ENCODE results near the gene GTPBP3.

Gene GTPBP3

GRCh38 chr19:17370026-17370587, 32.8 kb downstream of the GTPBP3 start:
- H3K9me3 ChIP-seq = no peaks in the 10 kb centered on the region
- no peaks in the 10 kb centered on the region for H3K4me1 ChIP-seq
- no peak overlapping the region for H3K4me3 ChIP-seq (ENCODE audit: low read depth, low read length)
- TF ChIP-seq CTCF (IDR thresholded peaks at IDR 0.05; ENCODE audit: low read depth, low read length) = no peak
- H3K36me3 ChIP-seq = no peaks in the 10 kb centered on the region
- no peak for DNase-seq
- H3K27me3 ChIP-seq = no peaks in the 10 kb centered on the region

GRCh38 chr19:17376935-17377600, 39.7 kb downstream of the GTPBP3 start, which contains the start of gene PLVAP:
Gene PLVAP, minus strand, starts transcription at chr19:17377342. Its CDS starts 54 bp downstream, at chr19:17377288.
- Histone ChIP-seq H3K27me3 (no peaks in the 10 kb centered on the region), H3K9me3 (no peaks in the 10 kb centered on the region), H3K4me3 (ENCODE audit: low read depth, low read length) (no peak within 1 kb of the TSS), H3K36me3 (no peaks in the 10 kb centered on the region), H3K4me1 (no peaks in the 10 kb centered on the region)
- no peak for TF ChIP-seq CTCF (IDR thresholded peaks at IDR 0.05; ENCODE audit: low read depth, low read length)
- no peak for DNase-seq

DNA sequence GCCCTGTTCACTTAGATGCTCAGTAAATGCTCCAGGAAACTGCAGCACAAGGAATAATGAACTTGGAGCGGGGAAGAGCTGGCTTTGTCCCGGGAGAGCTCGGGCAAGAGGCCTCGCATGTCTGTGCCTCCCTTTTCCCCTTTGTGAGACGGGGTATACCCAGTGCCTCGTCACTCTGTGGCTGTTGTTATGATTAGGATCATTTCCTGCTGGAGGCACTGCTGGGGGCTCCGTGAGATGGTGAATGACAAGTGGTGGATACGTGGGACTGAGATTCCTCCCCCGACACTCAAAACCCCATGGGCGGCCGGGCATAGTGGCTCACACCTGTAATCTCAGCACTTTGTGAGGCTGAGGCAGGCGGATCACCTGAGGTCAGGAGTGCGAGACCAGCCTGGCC, 40.9 kb downstream of the GTPBP3 start:
- H3K4me1 ChIP-seq = no peaks in the 10 kb centered on the region
- H3K36me3 ChIP-seq = no peaks in the 10 kb centered on the region
- DNase-seq = no peak
- no peaks in the 10 kb centered on the region for H3K27me3 ChIP-seq
- TF ChIP-seq CTCF (IDR thresholded peaks at IDR 0.05; ENCODE audit: low read depth, low read length) = no peak
- no peaks in the 10 kb centered on the region for H3K9me3 ChIP-seq
- H3K4me3 ChIP-seq (ENCODE audit: low read depth, low read length) = no peak overlapping the region

GRCh38 chr19:17379221-17379631, 41.9 kb downstream of the GTPBP3 start:
- Histone ChIP-seq H3K27me3 (no peaks in the 10 kb centered on the region), H3K36me3 (no peaks in the 10 kb centered on the region), H3K4me1 (no peaks in the 10 kb centered on the region), H3K4me3 (ENCODE audit: low read depth, low read length) (no peak overlapping the region), H3K9me3 (no peaks in the 10 kb centered on the region)
- DNase-seq = peak; percentile 24
- TF ChIP-seq CTCF (IDR thresholded peaks at IDR 0.05; ENCODE audit: low read depth, low read length) = no peak

DNA sequence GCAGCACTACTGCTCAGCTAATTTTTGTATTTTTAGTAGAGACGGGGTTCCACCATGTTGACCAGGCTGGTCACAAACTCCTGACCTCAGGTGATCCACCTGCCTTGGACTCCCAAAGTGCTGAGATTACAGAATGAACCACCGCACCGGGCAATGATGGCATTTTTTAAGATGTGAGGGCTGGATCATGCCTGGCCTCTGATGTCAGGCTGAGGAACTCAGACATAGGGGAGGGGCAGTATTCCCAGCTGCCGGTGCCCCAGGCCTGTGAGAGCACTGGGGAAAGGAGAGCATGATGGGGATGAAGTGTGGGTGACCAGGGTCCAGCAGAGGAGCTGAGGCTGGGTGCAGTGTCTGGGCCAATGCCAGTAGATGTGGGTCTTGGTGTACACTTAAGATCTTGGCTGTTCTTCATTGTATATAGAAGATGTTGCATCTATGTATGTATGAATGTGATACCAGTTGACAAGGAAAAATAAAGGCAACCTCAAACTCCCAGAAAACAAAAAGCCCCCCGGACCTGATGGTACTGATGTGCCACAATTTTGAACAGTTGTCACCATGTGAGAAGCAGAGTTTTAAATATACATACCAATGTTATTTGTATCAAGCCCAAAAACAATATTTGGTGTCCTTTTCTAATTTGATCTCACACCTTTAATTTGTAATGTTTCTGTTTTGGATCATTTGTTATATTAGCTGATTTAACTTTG, 43.2 kb downstream of the GTPBP3 start:
- H3K36me3 ChIP-seq = no peaks in the 10 kb centered on the region
- no peaks in the 10 kb centered on the region for H3K9me3 ChIP-seq
- no peaks in the 10 kb centered on the region for H3K4me1 ChIP-seq
- H3K27me3 ChIP-seq = no peaks in the 10 kb centered on the region
- DNase-seq = no peak
- H3K4me3 ChIP-seq (ENCODE audit: low read depth, low read length) = no peak overlapping the region
- no peak for TF ChIP-seq CTCF (IDR thresholded peaks at IDR 0.05; ENCODE audit: low read depth, low read length)
